Uterus (tissue), 4 donors: ENCODE data around the gene ABCA13. TPM values are rescaled to one million over a fixed set of nuclear protein-coding genes. Genes with fewer than 3 reads are reported as not detected.
A peak's percentile ranks its signal among the peaks of the same experiment; 100 is the strongest.

ENCODE experiments used
- DNase-seq, 2 donors: peaks; one replicate each; pipeline ENCODE4 v3.0.0-alpha.2; 2019 to 2020
- H3K27ac ChIP-seq, 2 donors: fragments of 200-600 bp; sonication (generic); 1 replicate in 1 of 2; 2 replicates in 1 of 2; pipeline ENCODE4 v1.5.1; 2016 to 2018
- H3K27me3 ChIP-seq, 2 donors: fragments of 200-600 bp; sonication (generic); one replicate each; pipeline ENCODE4 v1.5.1; 2018 to 2019; ENCODE audit warnings: control low read depth in 1 of 2
- H3K36me3 ChIP-seq, 2 donors: fragments of 200-600 bp; sonication (generic); one replicate each; pipeline ENCODE4 v1.5.1; 2019; ENCODE audit warnings: control low read depth in 1 of 2
- H3K4me1 ChIP-seq, 2 donors: fragments of 200-600 bp; sonication (generic); one replicate each; pipeline ENCODE4 v1.5.1; 2018 to 2019; ENCODE audit warnings: control low read depth in 1 of 2
- H3K4me3 ChIP-seq, 2 donors: fragments of 200-600 bp; sonication (generic); 1 replicate in 1 of 2; 2 replicates in 1 of 2; pipeline ENCODE4 v1.5.1; 2018 to 2019; ENCODE audit warnings: mild to moderate bottlenecking in 1 of 2
- H3K9me3 ChIP-seq, 2 donors: fragments of 200-600 bp; sonication (generic); one replicate each; pipeline ENCODE4 v1.5.1; 2019; ENCODE audit warnings: control low read depth in 1 of 2
- POLR2A ChIP-seq, 2 donors: fragments of 450-650 bp; IDR thresholded peaks; one replicate each; pipeline ENCODE4 v1.6.1; 2016; ENCODE audit warnings: antibody characterized with exemption in 2 of 2, mild to moderate bottlenecking in 1 of 2, moderate library complexity in 1 of 2
- intact Hi-C: fragments of 100-400 bp; cut with DNase I; formaldehyde crosslinking; loops from one replicate; pipeline ENCODE4 v1.15.1; 2023; ENCODE audit warnings: low total_unique reads
- total RNA-seq, 4 donors: library from RNA; depleted of rRNA in 3 of 4; stranded (reverse); fragments of >200 nt in 3 of 4; gene quantifications; one replicate each; pipeline versions ENCODE4 v1.1.0 to v1.2.4, GENCODE V29; 2014 to 2023
- TF ChIP-seq, protein P1 (sequence below), 4 experiments: fragments of 200-600 bp in 2 of 4; fragments of 450-650 bp in 2 of 4; sonication (generic) in 2 of 4; IDR thresholded peaks; one replicate each; pipeline ENCODE4 v1.5.1; 2016 to 2019; ENCODE audit warnings: antibody characterized with exemption in 4 of 4, mild to moderate bottlenecking in 2 of 4, moderate library complexity in 1 of 4
- donor health status: DM: yes; HTN: yes; CAD: no.

Gene ABCA13
- total RNA-seq, 4 donors from 2014 or later = 0.12 to 1.0 (median 0.26) TPM; not detected in 1

DNA sequence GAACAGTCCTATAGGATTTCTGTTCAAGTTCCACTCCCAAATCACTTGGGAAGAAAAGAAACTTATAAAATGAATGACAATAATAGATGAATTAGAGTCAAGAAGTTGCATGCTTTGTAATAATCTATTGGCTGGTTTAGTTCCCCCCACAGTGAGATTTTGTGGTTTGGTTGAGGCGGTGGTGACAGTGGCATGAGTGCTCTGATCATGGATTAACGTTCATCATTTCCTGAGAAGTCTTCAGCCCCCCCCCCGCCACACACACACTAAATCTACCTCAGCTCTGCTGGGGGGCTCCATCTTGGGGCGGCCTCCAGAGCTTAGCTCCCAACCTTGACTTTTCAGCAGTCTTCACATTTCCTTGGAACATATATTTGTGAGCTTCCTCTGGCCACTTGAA is 121.7 kb downstream of the ABCA13 start:
- Histone ChIP-seq H3K27ac (no peak overlapping the region), H3K9me3 (no peaks in the 10 kb centered on the region), H3K36me3 (no peaks in the 10 kb centered on the region), H3K4me3 (no peak overlapping the region), H3K4me1 (no peaks in the 10 kb centered on the region), H3K27me3 (no peaks in the 10 kb centered on the region)
- TF ChIP-seq POLR2A (IDR thresholded peaks at IDR 0.05) = no peak
- no peak for DNase-seq
- intact Hi-C loops = no loop called here

GRCh38 chr7:48295296-48295971 is 124.2 kb downstream of the ABCA13 start:
- Histone ChIP-seq H3K27me3 (no peaks in the 10 kb centered on the region), H3K4me3 (no peak overlapping the region), H3K9me3 (no peaks in the 10 kb centered on the region), H3K27ac (no peak overlapping the region), H3K4me1 (no peaks in the 10 kb centered on the region), H3K36me3 (no peaks in the 10 kb centered on the region)
- intact Hi-C loops = no loop called here
- TF ChIP-seq, protein P1, sequence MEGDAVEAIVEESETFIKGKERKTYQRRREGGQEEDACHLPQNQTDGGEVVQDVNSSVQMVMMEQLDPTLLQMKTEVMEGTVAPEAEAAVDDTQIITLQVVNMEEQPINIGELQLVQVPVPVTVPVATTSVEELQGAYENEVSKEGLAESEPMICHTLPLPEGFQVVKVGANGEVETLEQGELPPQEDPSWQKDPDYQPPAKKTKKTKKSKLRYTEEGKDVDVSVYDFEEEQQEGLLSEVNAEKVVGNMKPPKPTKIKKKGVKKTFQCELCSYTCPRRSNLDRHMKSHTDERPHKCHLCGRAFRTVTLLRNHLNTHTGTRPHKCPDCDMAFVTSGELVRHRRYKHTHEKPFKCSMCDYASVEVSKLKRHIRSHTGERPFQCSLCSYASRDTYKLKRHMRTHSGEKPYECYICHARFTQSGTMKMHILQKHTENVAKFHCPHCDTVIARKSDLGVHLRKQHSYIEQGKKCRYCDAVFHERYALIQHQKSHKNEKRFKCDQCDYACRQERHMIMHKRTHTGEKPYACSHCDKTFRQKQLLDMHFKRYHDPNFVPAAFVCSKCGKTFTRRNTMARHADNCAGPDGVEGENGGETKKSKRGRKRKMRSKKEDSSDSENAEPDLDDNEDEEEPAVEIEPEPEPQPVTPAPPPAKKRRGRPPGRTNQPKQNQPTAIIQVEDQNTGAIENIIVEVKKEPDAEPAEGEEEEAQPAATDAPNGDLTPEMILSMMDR (IDR thresholded peaks at IDR 0.05) = no peak
- no peak for TF ChIP-seq POLR2A (IDR thresholded peaks at IDR 0.05)
- DNase-seq = no peak

- Histone ChIP-seq H3K27ac (no peak overlapping the region), H3K4me3 (no peak overlapping the region), H3K27me3 (no peaks in the 10 kb centered on the region), H3K9me3 (no peaks in the 10 kb centered on the region), H3K36me3 (no peaks in the 10 kb centered on the region), H3K4me1 (no peaks in the 10 kb centered on the region)
- no peak for TF ChIP-seq POLR2A (IDR thresholded peaks at IDR 0.05)
- TF ChIP-seq, protein P1 (IDR thresholded peaks at IDR 0.05) = no peak
- intact Hi-C loops = no loop called here
- no peak for DNase-seq
These were observed 125.7 kb downstream of the ABCA13 start for GRCh38 chr7:48296966-48297365.

GRCh38 chr7:48298779-48299178 is 127.5 kb downstream of the ABCA13 start:
- no peak for DNase-seq
- intact Hi-C loops = no loop called here

DNA sequence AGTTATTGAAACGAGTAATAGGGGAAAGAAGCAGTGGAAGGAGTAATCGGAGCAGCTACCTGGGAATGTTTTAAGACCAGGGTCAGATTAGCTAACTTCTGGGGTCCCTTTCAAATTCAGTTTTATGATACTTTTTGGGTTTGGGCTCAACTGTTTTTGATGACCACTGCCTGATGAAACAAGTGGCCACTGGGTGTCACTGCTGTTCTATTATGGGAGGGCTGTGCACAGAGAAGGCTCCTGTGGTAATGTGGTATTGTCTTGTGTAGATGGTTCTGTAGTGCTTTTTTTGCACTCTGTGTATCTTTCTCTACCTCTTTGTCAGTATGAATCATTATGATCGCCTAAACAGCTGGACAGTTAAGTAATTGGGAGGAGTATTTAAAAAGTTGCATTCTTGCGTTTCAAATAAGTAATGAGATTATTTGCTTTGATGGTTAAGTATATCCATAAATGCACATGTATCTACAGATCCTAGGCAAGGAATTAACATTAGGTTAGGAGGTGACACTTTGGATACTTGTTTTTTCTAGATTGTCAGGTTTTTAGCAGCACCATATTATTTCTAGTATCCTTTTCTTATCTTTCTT is 128.4 kb downstream of the ABCA13 start:
- DNase-seq = no peak
- intact Hi-C loops = no loop called here
- no peak for TF ChIP-seq POLR2A (IDR thresholded peaks at IDR 0.05)
- TF ChIP-seq, protein P1 (IDR thresholded peaks at IDR 0.05) = peak; percentile 32 to 60 (median 59)

More at GRCh38 chr7:48298779-48299178, 127.5 kb downstream of the ABCA13 start:
- Histone ChIP-seq H3K27me3 (no peaks in the 10 kb centered on the region), H3K4me3 (no peak overlapping the region), H3K27ac (no peak overlapping the region), H3K9me3 (no peaks in the 10 kb centered on the region), H3K36me3 (no peaks in the 10 kb centered on the region), H3K4me1 (no peaks in the 10 kb centered on the region)
- TF ChIP-seq, protein P1 (IDR thresholded peaks at IDR 0.05) = no peak
- TF ChIP-seq POLR2A (IDR thresholded peaks at IDR 0.05) = no peak

More for the DNA sequence above, 128.4 kb downstream of the ABCA13 start:
- H3K36me3 ChIP-seq = no peaks in the 10 kb centered on the region
- H3K4me1 ChIP-seq = no peaks in the 10 kb centered on the region
- no peak overlapping the region for H3K27ac ChIP-seq
- no peak overlapping the region for H3K4me3 ChIP-seq
- H3K9me3 ChIP-seq = no peaks in the 10 kb centered on the region
- no peaks in the 10 kb centered on the region for H3K27me3 ChIP-seq
